K562 (cell line): ENCODE measurements around the gene XPO4. TPM values are rescaled to one million over a fixed set of nuclear protein-coding genes. Genes with fewer than 3 reads are reported as not detected.

Experiments used
- ATAC-seq: fragments of 200-7000 bp; cut with Tn5 transposase; 3 replicates; pipeline ENCODE4 v1.9.1; 2020; ENCODE audit warnings: moderate library complexity
- BruUV-seq: library from RNA; stranded (reverse); fragments of 400-500 nt; replicated peaks from 2 replicates; lab custom pipeline; 2021; lab: Mats Ljungman, UMichigan
- CTCF ChIA-PET: fragments of 300-600 bp; formaldehyde crosslinking; extraction: SDS; loops from one replicate; lab custom pipeline; 2021; ENCODE audit warnings: low intra/inter-chr PET ratio; lab: Yijun Ruan, JAX
- POLR2A ChIA-PET: fragments of 300-600, 350-650 bp; sonication (Branson Sonifier 250); formaldehyde crosslinking; extraction: SDS; loops from one replicate; lab custom pipeline; 2021; ENCODE audit warnings: antibody characterized with exemption, inconsistent platforms; lab: Yijun Ruan, JAX
- DNase-seq, 4 experiments: peaks; one replicate each; pipeline versions ENCODE4 v3.0.0 to v3.0.0-alpha.2; 2011 to 2018; ENCODE audit warnings: low spot score in 3 of 4, mixed read lengths in 3 of 4; ENCODE audit errors: extremely low read depth in 1 of 4
- FAIRE-seq: peaks from 2 replicates; lab custom pipeline; 2011; peaks lifted over from hg19 to GRCh38; lab: Jason Lieb, UNC
- H2AFZ ChIP-seq: 2 replicates; pipeline ENCODE4 v1.6.0; 2011; ENCODE audit warnings: low read depth, low read length, control low read depth, inconsistent platforms
- H3K27ac ChIP-seq: fragments of 200-600 bp; 3 replicates; pipeline ENCODE4 v1.8.0; 2011; ENCODE audit warnings: low read depth, mild to moderate bottlenecking, control low read depth, inconsistent platforms, low read length, moderate library complexity, mixed read lengths; ENCODE audit errors: extremely low read depth
- H3K27me3 ChIP-seq, 2 experiments: fragments of 300-600 bp in 1 of 2; 2 replicates in 1 of 2; 3 replicates in 1 of 2; pipeline versions ENCODE4 v1.6.0 to v1.8.0; 2011; ENCODE audit warnings: inconsistent platforms in 2 of 2, low read length in 2 of 2, mild to moderate bottlenecking in 1 of 2, mixed read lengths in 1 of 2, moderate library complexity in 1 of 2; ENCODE audit not compliant: control insufficient read depth in 2 of 2, insufficient read depth in 2 of 2
- H3K36me3 ChIP-seq: fragments of 300-600 bp; 3 replicates; pipeline ENCODE4 v1.8.0; 2011; ENCODE audit warnings: mild to moderate bottlenecking, low read length, inconsistent platforms; ENCODE audit not compliant: control insufficient read depth, insufficient read depth
- H3K4me1 ChIP-seq, 2 experiments: fragments of 200-600 bp in 1 of 2; replicated peaks in 1 of 2; 2 replicates in 1 of 2; 3 replicates in 1 of 2; pipeline versions ENCODE4 v1.5.1 to v1.8.0; 2011; ENCODE audit warnings: inconsistent platforms in 2 of 2, low read length in 2 of 2, mild to moderate bottlenecking in 1 of 2, mixed read lengths in 1 of 2, moderate library complexity in 1 of 2; ENCODE audit not compliant: control insufficient read depth in 2 of 2, insufficient read depth in 2 of 2
- H3K4me2 ChIP-seq: 2 replicates; pipeline ENCODE4 v1.6.1; 2011; ENCODE audit warnings: low read length, control low read depth, inconsistent platforms, mixed read lengths; ENCODE audit not compliant: insufficient read depth
- H3K4me3 ChIP-seq: fragments of 200-600 bp; sonication (generic), shearing (Covaris generic); 2 replicates; pipeline ENCODE4 v1.5.1; 2016; ENCODE audit warnings: control low read depth, inconsistent platforms
- H3K79me2 ChIP-seq: fragments of 200-600 bp; 3 replicates; pipeline ENCODE4 v1.8.0; 2011; ENCODE audit warnings: low read length, inconsistent platforms; ENCODE audit not compliant: control insufficient read depth, insufficient read depth
- H3K9ac ChIP-seq, 2 experiments: 2 replicates each; pipeline versions ENCODE4 v1.6.0 to v1.6.1; 2011; ENCODE audit warnings: low read depth in 2 of 2, low read length in 2 of 2, control low read depth in 1 of 2, inconsistent platforms in 1 of 2, mild to moderate bottlenecking in 1 of 2, mixed read lengths in 1 of 2; ENCODE audit not compliant: insufficient read depth in 1 of 2
- H3K9me1 ChIP-seq: one replicate; pipeline ENCODE4 v1.6.0; 2011; ENCODE audit warnings: inconsistent platforms, mild to moderate bottlenecking, low read length, moderate library complexity; ENCODE audit not compliant: control insufficient read depth, insufficient read depth
- H3K9me3 ChIP-seq: replicated peaks from 2 replicates; pipeline ENCODE4 v1.5.1; 2011; ENCODE audit warnings: low read depth, low read length, inconsistent platforms; ENCODE audit not compliant: control insufficient read depth, insufficient read depth
- H4K20me1 ChIP-seq: replicated peaks from 2 replicates; pipeline ENCODE4 v1.6.1; 2011; ENCODE audit warnings: low read length, inconsistent platforms, mixed read lengths; ENCODE audit not compliant: control insufficient read depth, insufficient read depth
- BRD4 ChIP-seq: fragments of 200-600 bp; sonication (generic); IDR thresholded peaks from 2 replicates; pipeline ENCODE4 v1.6.1; 2017; ENCODE audit warnings: inconsistent platforms
- CHD1 ChIP-seq: fragments of 200-600 bp; sonication (generic); IDR thresholded peaks from one replicate; pipeline ENCODE4 v1.6.1; 2012; ENCODE audit warnings: mild to moderate bottlenecking, moderate library complexity, low read length, inconsistent platforms
- DIDO1 ChIP-seq: fragments of 450-650 bp; IDR thresholded peaks from 2 replicates; pipeline ENCODE4 v1.6.1; 2016; ENCODE audit warnings: low read depth, missing biosample characterization, missing genetic modification characterization
- KDM1A ChIP-seq, 2 experiments: fragments of 450-650 bp; IDR thresholded peaks; 2 replicates each; pipeline ENCODE4 v1.6.1; 2016; ENCODE audit warnings: mild to moderate bottlenecking in 2 of 2
- KLF13 ChIP-seq: fragments of 450-650 bp; IDR thresholded peaks from 2 replicates; pipeline ENCODE4 v1.6.1; 2016; ENCODE audit warnings: missing genetic modification characterization, low read depth, mild to moderate bottlenecking, missing compliant biosample characterization, moderate library complexity, borderline replicate concordance
- MCM3 ChIP-seq: fragments of 450-650 bp; IDR thresholded peaks from 2 replicates; pipeline ENCODE4 v1.6.1; 2016
- NCOA2 ChIP-seq, 2 experiments: fragments of 450-650 bp; IDR thresholded peaks; 2 replicates each; pipeline ENCODE4 v1.6.1; 2018; ENCODE audit warnings: mild to moderate bottlenecking in 2 of 2, moderate library complexity in 1 of 2; ENCODE audit not compliant: partially characterized antibody in 2 of 2
- NFYB ChIP-seq: IDR thresholded peaks from 2 replicates; pipeline ENCODE4 v1.6.1; 2011; ENCODE audit warnings: mild to moderate bottlenecking, moderate library complexity; ENCODE audit not compliant: insufficient read length; ENCODE audit errors: extremely low read depth
- WGBS: fragments of 100-300 bp; shearing (Covaris generic); methylation state at CpG from one replicate; pipeline ENCODE4 v1.1.6; 2016; ENCODE audit warnings: low coverage, mixed read lengths; ENCODE audit not compliant: insufficient coverage; ENCODE audit errors: missing lambda C conversion rate; 5-methylcytosine and 5-hydroxymethylcytosine counted together
- in situ Hi-C: fragments of 300-500 bp; cut with MboI; formaldehyde crosslinking; loops from 4 replicates; pipeline ENCODE4 v1.15.0; 2018; ENCODE audit warnings: inconsistent platforms, mixed read lengths
- intact Hi-C: fragments of 100-400 bp; cut with micrococcal nuclease; formaldehyde crosslinking; loops from 2 replicates; pipeline ENCODE4 v1.14.2; 2022
- polyA plus RNA-seq, 8 experiments: library from polyadenylated mRNA; depleted of rRNA in 4 of 8; stranded (reverse) in 5 of 8; unstranded in 3 of 8; fragments of >200 nt; fragmentation: Nextera tagmentation in 2 of 8; fragmentation: Illumina TruSeq in 1 of 8; extraction: Ambion mirVana in 2 of 8; extraction: Trizol in 1 of 8; gene quantifications; 2 replicates each; pipeline versions ENCODE4 v1.2.1 to v1.2.3, GENCODE V29; 2011 to 2014; ENCODE audit warnings: inconsistent platforms in 1 of 8, missing spikeins in 1 of 8
- total RNA-seq, 7 experiments: library from RNA; depleted of rRNA in 6 of 7; stranded (reverse); fragments of >200 nt in 6 of 7; fragmentation: Illumina TruSeq in 2 of 7; extraction: Trizol in 2 of 7; gene quantifications; 2 replicates each; pipeline versions ENCODE4 v1.2.1 to v1.2.3, GENCODE V29; 2011 to 2021; ENCODE audit warnings: low replicate concordance in 1 of 7
- TF ChIP-seq, protein P1 (sequence below): fragments of 450-650 bp; IDR thresholded peaks from 2 replicates; pipeline ENCODE4 v1.6.1; 2016
- TF ChIP-seq, protein P2 (sequence below): sonication (generic); formaldehyde crosslinking; IDR thresholded peaks from 2 replicates; pipeline ENCODE4 v1.8.1; 2023; ENCODE audit warnings: mild to moderate bottlenecking, missing genetic modification reagents
- TF ChIP-seq, protein P3 (sequence below): fragments of 250-450 bp; sonication (Bioruptor Pico); IDR thresholded peaks from 2 replicates; pipeline ENCODE4 v1.5.1; 2021; ENCODE audit warnings: mild to moderate bottlenecking
- TF ChIP-seq, protein P4 (sequence below): fragments of 250-450 bp; sonication (Bioruptor Pico); IDR thresholded peaks from 2 replicates; pipeline ENCODE4 v1.6.1; 2021; ENCODE audit warnings: mild to moderate bottlenecking
- TF ChIP-seq, protein P5 (sequence below): fragments of 200-800 bp; sonication (Bioruptor generic); IDR thresholded peaks from 2 replicates; pipeline ENCODE4 v1.6.1; 2017; ENCODE audit warnings: missing genetic modification characterization, missing compliant biosample characterization

Gene XPO4
- total and polyA plus RNA-seq, 9 of the 15 experiments (the other 6 are each of a cell fraction or from before 2014, with no cell fraction given): 5.5 to 25.1 (median 17.5) TPM

DNA sequence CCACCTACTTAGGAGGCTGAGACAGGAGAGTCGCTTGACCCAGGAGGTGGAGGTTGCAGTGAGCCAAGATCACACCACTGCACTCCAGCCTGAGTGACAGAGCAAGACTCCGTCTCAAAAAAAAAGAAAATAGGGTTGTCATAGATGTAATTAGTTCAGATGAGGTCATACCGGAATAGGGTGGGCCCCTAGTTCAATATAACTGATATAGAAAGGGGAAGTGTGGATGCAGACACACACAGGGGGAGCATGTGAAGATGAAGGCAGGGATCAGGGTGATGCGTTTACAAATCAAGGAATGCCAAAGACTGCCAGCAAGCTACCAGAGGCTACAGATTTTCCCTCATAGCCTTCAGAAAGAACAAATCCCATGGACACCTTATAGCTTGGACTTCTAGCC, 104.5 kb downstream of the XPO4 start (continued):
- TF ChIP-seq, protein P1, sequence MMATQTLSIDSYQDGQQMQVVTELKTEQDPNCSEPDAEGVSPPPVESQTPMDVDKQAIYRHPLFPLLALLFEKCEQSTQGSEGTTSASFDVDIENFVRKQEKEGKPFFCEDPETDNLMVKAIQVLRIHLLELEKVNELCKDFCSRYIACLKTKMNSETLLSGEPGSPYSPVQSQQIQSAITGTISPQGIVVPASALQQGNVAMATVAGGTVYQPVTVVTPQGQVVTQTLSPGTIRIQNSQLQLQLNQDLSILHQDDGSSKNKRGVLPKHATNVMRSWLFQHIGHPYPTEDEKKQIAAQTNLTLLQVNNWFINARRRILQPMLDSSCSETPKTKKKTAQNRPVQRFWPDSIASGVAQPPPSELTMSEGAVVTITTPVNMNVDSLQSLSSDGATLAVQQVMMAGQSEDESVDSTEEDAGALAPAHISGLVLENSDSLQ: peak; percentile 37; the same call in 1 of the 2 replicates
- no peak for TF ChIP-seq NCOA2 (IDR thresholded peaks at IDR 0.05; ENCODE audit: partially characterized antibody in 2 of 2)

DNA sequence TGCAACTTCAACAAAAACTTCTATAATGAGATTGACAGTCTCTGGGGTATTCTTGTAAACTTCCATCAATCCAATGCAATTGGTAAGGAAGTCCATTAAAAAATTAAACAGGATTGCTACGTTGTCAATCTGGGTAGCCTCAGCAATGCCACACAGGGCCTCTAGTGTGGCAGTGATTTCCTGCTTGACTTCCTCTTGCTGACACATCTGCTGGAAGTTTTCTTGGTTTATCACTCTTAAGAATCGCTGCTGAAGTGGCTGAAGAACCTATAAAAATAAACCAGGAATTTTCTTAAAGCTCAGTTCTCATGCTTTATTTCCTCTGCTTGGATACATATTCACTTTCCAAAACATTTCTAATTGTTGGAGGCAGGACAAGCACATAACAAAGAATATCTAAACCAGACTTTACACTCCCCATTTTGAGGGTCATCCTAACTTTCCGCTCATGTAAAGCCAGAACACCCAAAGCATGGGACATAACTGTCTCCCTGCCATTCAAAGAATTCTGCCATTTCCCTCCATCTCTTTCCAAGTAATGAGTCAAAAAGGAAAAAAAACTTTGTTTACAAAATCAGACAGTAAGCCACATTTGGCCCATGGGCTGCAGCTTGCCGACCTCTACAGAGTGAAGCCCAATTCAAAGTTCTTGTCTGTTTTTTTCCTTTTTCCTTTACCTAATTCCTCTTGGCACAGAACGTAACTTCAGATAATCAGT, 105.6 kb downstream of the XPO4 start:
- no peak overlapping the region for H3K4me2 ChIP-seq
- ATAC-seq (no peak), DNase-seq (no peak), FAIRE-seq (no peak)
- H3K27me3 ChIP-seq: no peaks in the 10 kb centered on the region
- H2AFZ ChIP-seq: no peak overlapping the region
- H3K4me3 ChIP-seq: no peak overlapping the region
- WGBS: 75% methylated on average over 5 of the region's 5 CpGs
- no peaks in the 10 kb centered on the region for H3K9me3 ChIP-seq
- intact Hi-C loops (no loop called here), in situ Hi-C loops (no loop called here)
- no peaks in the 10 kb centered on the region for H3K9me1 ChIP-seq
- BruUV-seq: no TSS peak
- peaks cover 82% of the 10 kb centered on the region for H3K36me3 ChIP-seq
- ChIA-PET CTCF (no interaction called here), POLR2A (no interaction called here)
- H3K9ac ChIP-seq: no peak overlapping the region
- H3K79me2 ChIP-seq: 0 out of 3 replicates have a peak, but pooled peaks cover 4% of the 10 kb centered on the region
- H3K4me1 ChIP-seq: peaks cover 4 to 12% of the 10 kb centered on the region in 2 experiments; a peak in 4 of 5 replicates
- H4K20me1 ChIP-seq: no peaks in the 10 kb centered on the region
- no peak overlapping the region for H3K27ac ChIP-seq
- TF ChIP-seq BRD4 (no peak), KDM1A (IDR thresholded peaks at IDR 0.05) (no peak), MCM3 (no peak), KLF13 (tag) (no peak), NFYB (no peak), CHD1 (no peak), DIDO1 (no peak)
- TF ChIP-seq, protein P2, sequence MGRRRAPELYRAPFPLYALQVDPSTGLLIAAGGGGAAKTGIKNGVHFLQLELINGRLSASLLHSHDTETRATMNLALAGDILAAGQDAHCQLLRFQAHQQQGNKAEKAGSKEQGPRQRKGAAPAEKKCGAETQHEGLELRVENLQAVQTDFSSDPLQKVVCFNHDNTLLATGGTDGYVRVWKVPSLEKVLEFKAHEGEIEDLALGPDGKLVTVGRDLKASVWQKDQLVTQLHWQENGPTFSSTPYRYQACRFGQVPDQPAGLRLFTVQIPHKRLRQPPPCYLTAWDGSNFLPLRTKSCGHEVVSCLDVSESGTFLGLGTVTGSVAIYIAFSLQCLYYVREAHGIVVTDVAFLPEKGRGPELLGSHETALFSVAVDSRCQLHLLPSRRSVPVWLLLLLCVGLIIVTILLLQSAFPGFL (CRISPR knock-in tag): no peak
- TF ChIP-seq, protein P3, sequence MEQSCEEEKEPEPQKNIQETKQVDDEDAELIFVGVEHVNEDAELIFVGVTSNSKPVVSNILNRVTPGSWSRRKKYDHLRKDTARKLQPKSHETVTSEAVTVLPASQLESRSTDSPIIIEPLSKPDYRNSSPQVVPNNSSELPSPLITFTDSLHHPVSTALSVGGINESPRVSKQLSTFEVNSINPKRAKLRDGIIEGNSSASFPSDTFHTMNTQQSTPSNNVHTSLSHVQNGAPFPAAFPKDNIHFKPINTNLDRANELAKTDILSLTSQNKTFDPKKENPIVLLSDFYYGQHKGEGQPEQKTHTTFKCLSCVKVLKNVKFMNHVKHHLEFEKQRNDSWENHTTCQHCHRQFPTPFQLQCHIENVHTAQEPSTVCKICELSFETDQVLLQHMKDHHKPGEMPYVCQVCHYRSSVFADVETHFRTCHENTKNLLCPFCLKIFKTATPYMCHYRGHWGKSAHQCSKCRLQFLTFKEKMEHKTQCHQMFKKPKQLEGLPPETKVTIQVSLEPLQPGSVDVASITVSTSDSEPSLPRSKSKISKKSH: no peak
- TF ChIP-seq, protein P4, sequence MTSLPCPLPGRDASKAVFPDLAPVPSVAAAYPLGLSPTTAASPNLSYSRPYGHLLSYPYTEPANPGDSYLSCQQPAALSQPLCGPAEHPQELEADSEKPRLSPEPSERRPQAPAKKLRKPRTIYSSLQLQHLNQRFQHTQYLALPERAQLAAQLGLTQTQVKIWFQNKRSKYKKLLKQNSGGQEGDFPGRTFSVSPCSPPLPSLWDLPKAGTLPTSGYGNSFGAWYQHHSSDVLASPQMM (CRISPR knock-in tag): no peak
- TF ChIP-seq, protein P5, sequence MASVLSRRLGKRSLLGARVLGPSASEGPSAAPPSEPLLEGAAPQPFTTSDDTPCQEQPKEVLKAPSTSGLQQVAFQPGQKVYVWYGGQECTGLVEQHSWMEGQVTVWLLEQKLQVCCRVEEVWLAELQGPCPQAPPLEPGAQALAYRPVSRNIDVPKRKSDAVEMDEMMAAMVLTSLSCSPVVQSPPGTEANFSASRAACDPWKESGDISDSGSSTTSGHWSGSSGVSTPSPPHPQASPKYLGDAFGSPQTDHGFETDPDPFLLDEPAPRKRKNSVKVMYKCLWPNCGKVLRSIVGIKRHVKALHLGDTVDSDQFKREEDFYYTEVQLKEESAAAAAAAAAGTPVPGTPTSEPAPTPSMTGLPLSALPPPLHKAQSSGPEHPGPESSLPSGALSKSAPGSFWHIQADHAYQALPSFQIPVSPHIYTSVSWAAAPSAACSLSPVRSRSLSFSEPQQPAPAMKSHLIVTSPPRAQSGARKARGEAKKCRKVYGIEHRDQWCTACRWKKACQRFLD (CRISPR knock-in tag): no peak
